ENCODE measurements around the gene CACNA1A. TPM values are rescaled to one million over a fixed set of nuclear protein-coding genes. Genes with fewer than 3 reads are reported as not detected.

Gene CACNA1A
- total RNA-seq, 1 donor from 2014 or later: 190 TPM

GRCh38 chr19:13425151-13425550 lies 81.1 kb downstream of the CACNA1A start:
- H3K36me3 Mint-ChIP-seq (ENCODE audit: unreplicated experiment): peaks cover 22% of the 10 kb centered on the region
- peaks cover 2% of the 10 kb centered on the region for H3K27me3 Mint-ChIP-seq (ENCODE audit: unreplicated experiment)
- no peak for TF ChIP-seq CTCF (IDR thresholded peaks at IDR 0.05; ENCODE audit: partially characterized antibody, unreplicated experiment)
- H3K27ac Mint-ChIP-seq (ENCODE audit: unreplicated experiment): no peak overlapping the region
- H3K4me3 Mint-ChIP-seq (ENCODE audit: unreplicated experiment): no peak overlapping the region
- DNase-seq: no peak
- peaks cover 3% of the 10 kb centered on the region for H3K9me3 Mint-ChIP-seq (ENCODE audit: unreplicated experiment)
- H3K4me1 Mint-ChIP-seq (ENCODE audit: low read depth, unreplicated experiment): peaks cover 12% of the 10 kb centered on the region

- peaks cover 12% of the 10 kb centered on the region for H3K4me1 Mint-ChIP-seq (ENCODE audit: low read depth, unreplicated experiment)
- peaks cover 22% of the 10 kb centered on the region for H3K36me3 Mint-ChIP-seq (ENCODE audit: unreplicated experiment)
- H3K9me3 Mint-ChIP-seq (ENCODE audit: unreplicated experiment): peaks cover 10% of the 10 kb centered on the region
- no peak overlapping the region for H3K4me3 Mint-ChIP-seq (ENCODE audit: unreplicated experiment)
- no peak overlapping the region for H3K27ac Mint-ChIP-seq (ENCODE audit: unreplicated experiment)
- peaks cover 8% of the 10 kb centered on the region for H3K27me3 Mint-ChIP-seq (ENCODE audit: unreplicated experiment)
- no peak for DNase-seq
- TF ChIP-seq CTCF (IDR thresholded peaks at IDR 0.05; ENCODE audit: partially characterized antibody, unreplicated experiment): no peak
These were observed 85.5 kb downstream of the CACNA1A start for GRCh38 chr19:13420780-13421179.

GRCh38 chr19:13417054-13417453 lies 89.2 kb downstream of the CACNA1A start:
- peak overlapping the region; percentile 97 for H3K27ac Mint-ChIP-seq (ENCODE audit: unreplicated experiment)
- peak overlapping the region; percentile 47 for H3K4me3 Mint-ChIP-seq (ENCODE audit: unreplicated experiment)

GRCh38 chr19:13411899-13412298 lies 94.4 kb downstream of the CACNA1A start:
- Mint-ChIP-seq H3K36me3 (ENCODE audit: unreplicated experiment) (peaks cover 22% of the 10 kb centered on the region), H3K9me3 (ENCODE audit: unreplicated experiment) (peaks cover 7% of the 10 kb centered on the region), H3K27ac (ENCODE audit: unreplicated experiment) (no peak overlapping the region), H3K4me3 (ENCODE audit: unreplicated experiment) (no peak overlapping the region), H3K27me3 (ENCODE audit: unreplicated experiment) (peaks cover 4% of the 10 kb centered on the region), H3K4me1 (ENCODE audit: low read depth, unreplicated experiment) (peaks cover 9% of the 10 kb centered on the region)
- DNase-seq: no peak
- no peak for TF ChIP-seq CTCF (IDR thresholded peaks at IDR 0.05; ENCODE audit: partially characterized antibody, unreplicated experiment)

More at GRCh38 chr19:13417054-13417453, 89.2 kb downstream of the CACNA1A start:
- DNase-seq: peak; percentile 87
- TF ChIP-seq CTCF (IDR thresholded peaks at IDR 0.05; ENCODE audit: partially characterized antibody, unreplicated experiment): no peak
- Mint-ChIP-seq H3K36me3 (ENCODE audit: unreplicated experiment) (peaks cover 8% of the 10 kb centered on the region), H3K9me3 (ENCODE audit: unreplicated experiment) (peaks cover 12% of the 10 kb centered on the region), H3K4me1 (ENCODE audit: low read depth, unreplicated experiment) (peaks cover 21% of the 10 kb centered on the region), H3K27me3 (ENCODE audit: unreplicated experiment) (peaks cover 10% of the 10 kb centered on the region)

- no peak overlapping the region for H3K27ac Mint-ChIP-seq (ENCODE audit: unreplicated experiment)
- H3K36me3 Mint-ChIP-seq (ENCODE audit: unreplicated experiment): peaks cover 22% of the 10 kb centered on the region
These were observed 95.3 kb downstream of the CACNA1A start for GRCh38 chr19:13410946-13411345.

More at GRCh38 chr19:13410946-13411345, 95.3 kb downstream of the CACNA1A start:
- TF ChIP-seq CTCF (IDR thresholded peaks at IDR 0.05; ENCODE audit: partially characterized antibody, unreplicated experiment): no peak
- peaks cover 8% of the 10 kb centered on the region for H3K9me3 Mint-ChIP-seq (ENCODE audit: unreplicated experiment)
- H3K4me1 Mint-ChIP-seq (ENCODE audit: low read depth, unreplicated experiment): peaks cover 9% of the 10 kb centered on the region
- no peak for DNase-seq
- peaks cover 4% of the 10 kb centered on the region for H3K27me3 Mint-ChIP-seq (ENCODE audit: unreplicated experiment)
- H3K4me3 Mint-ChIP-seq (ENCODE audit: unreplicated experiment): no peak overlapping the region
